Natural killer cell (primary cell): ENCODE results near the gene DSG3. TPM values are rescaled to one million over a fixed set of nuclear protein-coding genes. Genes with fewer than 3 reads are reported as not detected.

ENCODE experiments used
- ATAC-seq, 3 donors: fragments of 150-1000 bp in 2 of 3; fragments of 200-7000 bp in 1 of 3; cut with Tn5 transposase; 1 replicate in 1 of 3; 2 replicates in 2 of 3; pipeline ENCODE4 v1.10.0; 2021; ENCODE audit warnings: mild to moderate bottlenecking in 2 of 3, moderate library complexity in 2 of 3
- DNase-seq, 2 donors: peaks; one replicate each; pipeline versions ENCODE4 v3.0.0 to v3.0.0-alpha.2; 2013 to 2021; ENCODE audit warnings: mixed read lengths in 1 of 2
- H3K27ac ChIP-seq: one replicate; pipeline ENCODE4 v1.5.1; 2013; ENCODE audit warnings: mild to moderate bottlenecking, low read length
- H3K27me3 ChIP-seq: one replicate; pipeline ENCODE4 v1.6.1; 2013; ENCODE audit warnings: low read length; ENCODE audit not compliant: control insufficient read depth, insufficient read depth
- H3K36me3 ChIP-seq: one replicate; pipeline ENCODE4 v1.6.1; 2013; ENCODE audit warnings: low read length; ENCODE audit not compliant: control insufficient read depth, insufficient read depth
- H3K4me1 ChIP-seq: one replicate; pipeline ENCODE4 v1.6.1; 2013; ENCODE audit warnings: low read length; ENCODE audit not compliant: control insufficient read depth, insufficient read depth
- H3K4me3 ChIP-seq: one replicate; pipeline ENCODE4 v1.5.1; 2013; ENCODE audit warnings: low read length
- H3K9me3 ChIP-seq: one replicate; pipeline ENCODE4 v1.6.1; 2013; ENCODE audit warnings: low read length; ENCODE audit not compliant: control insufficient read depth, insufficient read depth
- H3K27ac Mint-ChIP-seq, 2 donors: one replicate each; pipeline ENCODE4 v1.8.0; 2022; ENCODE audit warnings: mild to moderate bottlenecking in 2 of 2, mixed read lengths in 2 of 2, moderate library complexity in 1 of 2
- H3K27me3 Mint-ChIP-seq, 2 donors: one replicate each; pipeline ENCODE4 v1.8.0; 2022; ENCODE audit warnings: low read depth in 2 of 2, mixed read lengths in 2 of 2
- H3K36me3 Mint-ChIP-seq: one replicate; pipeline ENCODE4 v1.8.0; 2022; ENCODE audit warnings: mixed read lengths
- H3K4me1 Mint-ChIP-seq, 2 donors: one replicate each; pipeline ENCODE4 v1.8.0; 2022; ENCODE audit warnings: mixed read lengths in 2 of 2
- H3K4me3 Mint-ChIP-seq: one replicate; pipeline ENCODE4 v1.8.0; 2022; ENCODE audit warnings: mild to moderate bottlenecking, moderate library complexity, mixed read lengths
- H3K9me3 Mint-ChIP-seq, 2 donors: one replicate each; pipeline ENCODE4 v1.8.0; 2022; ENCODE audit warnings: mixed read lengths in 2 of 2
- CTCF ChIP-seq: fragments of 200-600 bp; IDR thresholded peaks from one replicate; pipeline ENCODE4 v1.8.0; 2022; ENCODE audit warnings: antibody characterized with exemption
- WGBS: methylation state at CpG from one replicate; pipeline ENCODE4 v1.1.7; 2013; ENCODE audit warnings: missing lambda C conversion rate; ENCODE audit not compliant: insufficient coverage; 5-methylcytosine and 5-hydroxymethylcytosine counted together
- intact Hi-C: fragments of 100-400 bp; cut with micrococcal nuclease; formaldehyde crosslinking; loops from one replicate; pipeline ENCODE4 v1.14.2; 2022
- total RNA-seq, 4 donors: library from RNA; stranded (reverse); fragments of 120-200 nt in 1 of 4; gene quantifications; one replicate each; pipeline versions ENCODE4 v1.2.3 to v1.2.4, GENCODE V29; 2013 to 2022

DSG3 gene
- total RNA-seq, 3 donors from 2014 or later (not counting 1 experiment from before 2014, with no cell fraction given), result 0.28 TPM; not detected in 2

- H3K9me3 Mint-ChIP-seq, result peaks cover 3 to 6% of the 10 kb centered on the region in 2 donors
- peaks cover 0 to 6% of the 10 kb centered on the region in 2 donors for H3K27me3 Mint-ChIP-seq
- DNase-seq (no peak), ATAC-seq (no peak)
- Histone ChIP-seq H3K27me3 (no peaks in the 10 kb centered on the region), H3K36me3 (no peaks in the 10 kb centered on the region), H3K9me3 (no peaks in the 10 kb centered on the region), H3K4me1 (no peaks in the 10 kb centered on the region), H3K27ac (no peak overlapping the region), H3K4me3 (no peak overlapping the region)
- intact Hi-C loops, result no loop called here
- H3K4me3 Mint-ChIP-seq, result no peak overlapping the region
- H3K27ac Mint-ChIP-seq, result no peak overlapping the region
- no peak for TF ChIP-seq CTCF
- H3K36me3 Mint-ChIP-seq, result no peaks in the 10 kb centered on the region
- H3K4me1 Mint-ChIP-seq, result no peaks in the 10 kb centered on the region
- WGBS, result 85% methylated on average over 2 of the region's 2 CpGs
Measured at GRCh38 chr18:31426021-31426420, 21.5 kb upstream of the DSG3 start.

GRCh38 chr18:31426871-31427406, 20.6 kb upstream of the DSG3 start:
- no peaks in the 10 kb centered on the region for H3K4me1 Mint-ChIP-seq
- ATAC-seq (no peak), DNase-seq (no peak)
- Histone ChIP-seq H3K9me3 (no peaks in the 10 kb centered on the region), H3K27ac (no peak overlapping the region), H3K27me3 (no peaks in the 10 kb centered on the region), H3K36me3 (no peaks in the 10 kb centered on the region), H3K4me1 (no peaks in the 10 kb centered on the region), H3K4me3 (no peak overlapping the region)
- H3K27me3 Mint-ChIP-seq, result peaks cover 0 to 6% of the 10 kb centered on the region in 2 donors
- TF ChIP-seq CTCF, result no peak
- H3K9me3 Mint-ChIP-seq, result peaks cover 3 to 6% of the 10 kb centered on the region in 2 donors
- WGBS, result 86% methylated on average over 4 of the region's 5 CpGs
- H3K27ac Mint-ChIP-seq, result no peak overlapping the region
- H3K4me3 Mint-ChIP-seq, result no peak overlapping the region
- intact Hi-C loops, result no loop called here
- no peaks in the 10 kb centered on the region for H3K36me3 Mint-ChIP-seq

GRCh38 chr18:31428211-31428610, 19.3 kb upstream of the DSG3 start:
- H3K36me3 Mint-ChIP-seq, result no peaks in the 10 kb centered on the region
- no peaks in the 10 kb centered on the region for H3K4me1 ChIP-seq
- H3K36me3 ChIP-seq, result no peaks in the 10 kb centered on the region
- no peaks in the 10 kb centered on the region for H3K4me1 Mint-ChIP-seq
- H3K27me3 ChIP-seq, result no peaks in the 10 kb centered on the region
- no peak for TF ChIP-seq CTCF
- no peak overlapping the region for H3K27ac Mint-ChIP-seq
- H3K27me3 Mint-ChIP-seq, result peaks cover 0 to 3% of the 10 kb centered on the region in 2 donors
- H3K27ac ChIP-seq, result no peak overlapping the region
- intact Hi-C loops, result no loop called here
- DNase-seq, result no peak
- H3K4me3 Mint-ChIP-seq, result no peak overlapping the region
- no peaks in the 10 kb centered on the region for H3K9me3 ChIP-seq
- no peak for ATAC-seq
- H3K9me3 Mint-ChIP-seq, result peaks cover 3 to 4% of the 10 kb centered on the region in 2 donors
- H3K4me3 ChIP-seq, result no peak overlapping the region
- no CpG with 5 or more reads among the region's 1 CpG for WGBS

GRCh38 chr18:31429623-31430022, 17.9 kb upstream of the DSG3 start:
- intact Hi-C loops, result no loop called here
- Histone ChIP-seq H3K4me3 (no peak overlapping the region), H3K9me3 (no peaks in the 10 kb centered on the region), H3K27ac (no peak overlapping the region), H3K27me3 (no peaks in the 10 kb centered on the region), H3K4me1 (no peaks in the 10 kb centered on the region), H3K36me3 (no peaks in the 10 kb centered on the region)
- TF ChIP-seq CTCF, result no peak
- no peak overlapping the region for H3K27ac Mint-ChIP-seq
- DNase-seq, result no peak
- H3K4me3 Mint-ChIP-seq, result no peak overlapping the region
- no peaks in the 10 kb centered on the region for H3K36me3 Mint-ChIP-seq
- no peaks in the 10 kb centered on the region for H3K4me1 Mint-ChIP-seq
- no peak for ATAC-seq
- WGBS, result 81% methylated on average over 2 of the region's 2 CpGs
- no peaks in the 10 kb centered on the region for H3K9me3 Mint-ChIP-seq
- H3K27me3 Mint-ChIP-seq, result peaks cover 0 to 3% of the 10 kb centered on the region in 2 donors
